KMS-11 (cell line): ENCODE results near the gene C1orf226.

Experiments used
- H2AFZ ChIP-seq: fragments of 200-600 bp; sonication (generic); 2 replicates; pipeline ENCODE4 v1.6.1; 2016; ENCODE audit warnings: antibody characterized with exemption, mixed run types, low read depth
- H3K27ac ChIP-seq: fragments of 200-600 bp; sonication (generic); 2 replicates; pipeline ENCODE4 v1.6.1; 2016; ENCODE audit warnings: mild to moderate bottlenecking, mixed run types
- H3K27me3 ChIP-seq: fragments of 200-600 bp; sonication (generic); 2 replicates; pipeline ENCODE4 v1.6.1; 2017; ENCODE audit warnings: mild to moderate bottlenecking, low read depth, mixed run types, moderate library complexity; ENCODE audit not compliant: insufficient read depth
- H3K36me3 ChIP-seq: fragments of 200-600 bp; sonication (generic); 2 replicates; pipeline ENCODE4 v1.6.1; 2017; ENCODE audit warnings: mild to moderate bottlenecking, mixed run types; ENCODE audit not compliant: insufficient read depth
- H3K4me1 ChIP-seq: fragments of 200-600 bp; sonication (generic); 2 replicates; pipeline ENCODE4 v1.6.1; 2016; ENCODE audit warnings: mild to moderate bottlenecking, low read depth, mixed run types; ENCODE audit not compliant: poor library complexity, severe bottlenecking
- H3K4me2 ChIP-seq: fragments of 200-600 bp; sonication (generic); 2 replicates; pipeline ENCODE4 v1.7.0; 2016; ENCODE audit warnings: mild to moderate bottlenecking, mixed run types
- H3K4me3 ChIP-seq: fragments of 200-600 bp; sonication (generic); IDR thresholded peaks from 2 replicates; pipeline ENCODE4 v1.6.1; 2017; ENCODE audit warnings: low read depth, low read length, mixed read lengths; ENCODE audit not compliant: insufficient read depth
- H3K79me2 ChIP-seq: fragments of 200-600 bp; sonication (generic); 2 replicates; pipeline ENCODE4 v1.6.1; 2016; ENCODE audit warnings: low read depth, mixed run types; ENCODE audit not compliant: insufficient read depth
- H3K9ac ChIP-seq: fragments of 200-600 bp; sonication (generic); 2 replicates; pipeline ENCODE4 v1.6.1; 2016; ENCODE audit warnings: mild to moderate bottlenecking, mixed run types
- H4K20me1 ChIP-seq: fragments of 200-600 bp; sonication (generic); 2 replicates; pipeline ENCODE4 v1.6.1; 2016; ENCODE audit warnings: mild to moderate bottlenecking, mixed run types; ENCODE audit not compliant: insufficient read depth
- CTCF ChIP-seq: fragments of 200-600 bp; sonication (generic); conservative IDR thresholded peaks from 2 replicates; pipeline ENCODE4 v1.6.1; 2017; ENCODE audit warnings: low read depth, mild to moderate bottlenecking, antibody characterized with exemption, low read length, moderate library complexity, mixed read lengths

The C1orf226 gene

GRCh38 chr1:162372159-162373071 lies 9.1 kb upstream of the C1orf226 start:
- H3K9ac ChIP-seq, result no peak overlapping the region
- no peaks in the 10 kb centered on the region for H3K4me1 ChIP-seq
- H2AFZ ChIP-seq, result no peak overlapping the region
- H3K4me3 ChIP-seq, result no peak overlapping the region
- H3K27me3 ChIP-seq, result no peaks in the 10 kb centered on the region
- no peak overlapping the region for H3K4me2 ChIP-seq
- no peaks in the 10 kb centered on the region for H4K20me1 ChIP-seq
- no peaks in the 10 kb centered on the region for H3K36me3 ChIP-seq
- TF ChIP-seq CTCF, result no peak
- no peak overlapping the region for H3K27ac ChIP-seq
- no peaks in the 10 kb centered on the region for H3K79me2 ChIP-seq

- Histone ChIP-seq H3K36me3 (no peaks in the 10 kb centered on the region), H3K4me2 (no peak overlapping the region)
These were observed 8.5 kb upstream of the C1orf226 start for GRCh38 chr1:162373072-162373427.

GRCh38 chr1:162373541-162374260 lies 7.8 kb upstream of the C1orf226 start:
- H3K27ac ChIP-seq, result no peak overlapping the region
- H3K4me1 ChIP-seq, result no peaks in the 10 kb centered on the region
- H3K4me2 ChIP-seq, result no peak overlapping the region
- no peak for TF ChIP-seq CTCF
- H3K4me3 ChIP-seq, result no peak overlapping the region
- H2AFZ ChIP-seq, result no peak overlapping the region
- no peaks in the 10 kb centered on the region for H3K27me3 ChIP-seq
- no peaks in the 10 kb centered on the region for H3K36me3 ChIP-seq
- H3K79me2 ChIP-seq, result no peaks in the 10 kb centered on the region
- no peak overlapping the region for H3K9ac ChIP-seq
- H4K20me1 ChIP-seq, result no peaks in the 10 kb centered on the region

More at GRCh38 chr1:162373072-162373427, 8.5 kb upstream of the C1orf226 start:
- Histone ChIP-seq H2AFZ (no peak overlapping the region), H3K4me3 (no peak overlapping the region), H4K20me1 (no peaks in the 10 kb centered on the region), H3K4me1 (no peaks in the 10 kb centered on the region), H3K27ac (no peak overlapping the region), H3K9ac (no peak overlapping the region), H3K79me2 (no peaks in the 10 kb centered on the region), H3K27me3 (no peaks in the 10 kb centered on the region)
- TF ChIP-seq CTCF, result no peak

- Histone ChIP-seq H3K79me2 (no peaks in the 10 kb centered on the region), H3K4me3 (no peak overlapping the region), H2AFZ (no peak overlapping the region), H3K4me2 (no peak overlapping the region), H3K4me1 (no peaks in the 10 kb centered on the region), H4K20me1 (no peaks in the 10 kb centered on the region), H3K27me3 (no peaks in the 10 kb centered on the region), H3K9ac (no peak overlapping the region), H3K27ac (no peak overlapping the region), H3K36me3 (no peaks in the 10 kb centered on the region)
- no peak for TF ChIP-seq CTCF
These were observed 7.1 kb upstream of the C1orf226 start for GRCh38 chr1:162374406-162374805.
